Measurements from ENCODE around the gene DLGAP4.

Gene DLGAP4

GRCh38 chr20:36303020-36303595, 3.0 kb upstream of the DLGAP4 start:
- no peaks in the 10 kb centered on the region for H3K36me3 ChIP-seq
- H3K4me1 ChIP-seq = peaks cover 0 to 22% (median 16%) of the 10 kb centered on the region in 4 donors
- DNase-seq = no peak
- intact Hi-C loops (cut with DNase I; ENCODE audit: low total_unique reads) = no loop called here
- no peak overlapping the region for H3K4me3 ChIP-seq
- peaks cover 5 to 90% of the 10 kb centered on the region in 2 donors for H3K27me3 ChIP-seq
- no peaks in the 10 kb centered on the region for H3K9me3 ChIP-seq
- no peak overlapping the region for H3K27ac ChIP-seq
- no peak for TF ChIP-seq CTCF (IDR thresholded peaks at IDR 0.05)

- TF ChIP-seq CTCF (IDR thresholded peaks at IDR 0.05) = no peak
- H3K4me1 ChIP-seq = peaks cover 0 to 22% (median 16%) of the 10 kb centered on the region in 4 donors
- DNase-seq = no peak
- H3K9me3 ChIP-seq = no peaks in the 10 kb centered on the region
- no peak overlapping the region for H3K4me3 ChIP-seq
- no peak overlapping the region for H3K27ac ChIP-seq
- H3K36me3 ChIP-seq = no peaks in the 10 kb centered on the region
- peaks cover 5 to 91% of the 10 kb centered on the region in 2 donors for H3K27me3 ChIP-seq
- intact Hi-C loops (cut with DNase I; ENCODE audit: low total_unique reads) = no loop called here
These were observed 2.3 kb upstream of the DLGAP4 start for GRCh38 chr20:36303831-36304230.

- H3K9me3 ChIP-seq = no peaks in the 10 kb centered on the region
- no peak overlapping the region for H3K4me3 ChIP-seq
- no peaks in the 10 kb centered on the region for H3K36me3 ChIP-seq
- no peak for TF ChIP-seq CTCF (IDR thresholded peaks at IDR 0.05)
- H3K27me3 ChIP-seq = peaks cover 5 to 90% of the 10 kb centered on the region in 2 donors
- no peak for DNase-seq
- peaks cover 0 to 22% (median 16%) of the 10 kb centered on the region in 4 donors for H3K4me1 ChIP-seq
- H3K27ac ChIP-seq = no peak overlapping the region
- intact Hi-C loops (cut with DNase I; ENCODE audit: low total_unique reads) = no loop called here
These were observed 1.2 kb upstream of the DLGAP4 start for GRCh38 chr20:36304786-36305495.

- no peak for TF ChIP-seq CTCF (IDR thresholded peaks at IDR 0.05)
- DNase-seq = no peak
- intact Hi-C loops (cut with DNase I; ENCODE audit: low total_unique reads) = no loop called here
- Histone ChIP-seq H3K4me3 (peak overlapping the region in 1 of 2 donors; percentile 38), H3K9me3 (no peaks in the 10 kb centered on the region), H3K27ac (no peak overlapping the region), H3K4me1 (peaks cover 0 to 22% (median 16%) of the 10 kb centered on the region in 4 donors), H3K36me3 (no peaks in the 10 kb centered on the region), H3K27me3 (peaks cover 5 to 86% of the 10 kb centered on the region in 2 donors)
These were observed 643 bp downstream of the DLGAP4 start for GRCh38 chr20:36306553-36307411.

GRCh38 chr20:36307412-36308325, 1.5 kb downstream of the DLGAP4 start:
- H3K4me3 ChIP-seq = no peak overlapping the region
- DNase-seq = no peak

More at GRCh38 chr20:36307412-36308325, 1.5 kb downstream of the DLGAP4 start:
- peaks cover 0 to 22% (median 16%) of the 10 kb centered on the region in 4 donors for H3K4me1 ChIP-seq
- H3K9me3 ChIP-seq = no peaks in the 10 kb centered on the region
- peaks cover 5 to 89% of the 10 kb centered on the region in 2 donors for H3K27me3 ChIP-seq
- no peaks in the 10 kb centered on the region for H3K36me3 ChIP-seq
- intact Hi-C loops (cut with DNase I; ENCODE audit: low total_unique reads) = no loop called here
- TF ChIP-seq CTCF (IDR thresholded peaks at IDR 0.05) = no peak
- no peak overlapping the region for H3K27ac ChIP-seq

Measured in tibial artery (tissue), 4 donors.